ENCODE results near the gene HOXA9. TPM values are rescaled to one million over a fixed set of nuclear protein-coding genes. Genes with fewer than 3 reads are reported as not detected.
A peak's percentile ranks its signal among the peaks of the same experiment; 100 is the strongest.

Gene HOXA9
- total and polyA plus RNA-seq, 2 experiments from 2014 or later, result 3.6 to 4.4 TPM

GRCh38 chr7:27166531-27167505 is 1.5 kb upstream of the HOXA9 start:
- H3K79me2 ChIP-seq, result peaks cover 94% of the 10 kb centered on the region
- DNase-seq (ENCODE audit: low spot score), result no peak

GRCh38 chr7:27165996-27166530 is 726 bp upstream of the HOXA9 start:
- no peaks in the 10 kb centered on the region for H3K9me3 ChIP-seq (ENCODE audit: low read depth)
- H3K4me2 ChIP-seq, result peak overlapping the region; percentile 96
- no peak for DNase-seq (ENCODE audit: low spot score)
- H3K4me3 ChIP-seq, result peak overlapping the region; percentile 29
- TF ChIP-seq EZH2 (IDR thresholded peaks at IDR 0.05; ENCODE audit: borderline replicate concordance) (peak; percentile 81), CTCF (IDR thresholded peaks at IDR 0.05; ENCODE audit: poor library complexity) (no peak)
- WGBS (ENCODE audit: low lambda C conversion rate, missing lambda C conversion rate), result 10% methylated on average over 46 of the region's 46 CpGs
- H3K9me2 ChIP-seq (replicated peaks; ENCODE audit: insufficient read depth), result no peaks in the 10 kb centered on the region
- H3K27ac ChIP-seq, result peak overlapping the region; percentile 96
- H3K4me1 ChIP-seq (ENCODE audit: insufficient read depth), result peaks cover 22% of the 10 kb centered on the region
- H3K36me3 ChIP-seq (replicated peaks; ENCODE audit: insufficient read depth, low read depth), result no peaks in the 10 kb centered on the region
- peaks cover 98% of the 10 kb centered on the region for H3K27me3 ChIP-seq
- H4K20me1 ChIP-seq (ENCODE audit: insufficient read depth, poor library complexity, severe bottlenecking), result peaks cover 9% of the 10 kb centered on the region
- peaks cover 87% of the 10 kb centered on the region for H3K79me2 ChIP-seq
- peak overlapping the region; percentile 14 for H2AFZ ChIP-seq

More at GRCh38 chr7:27166531-27167505, 1.5 kb upstream of the HOXA9 start:
- TF ChIP-seq EZH2phosphoT487 (IDR thresholded peaks at IDR 0.05; ENCODE audit: low read depth, severe bottlenecking, unreplicated experiment) (no peak), EZH2 (IDR thresholded peaks at IDR 0.05; ENCODE audit: borderline replicate concordance) (peak; percentile 49)
- Histone ChIP-seq H2AFZ (no peak overlapping the region), H3K9me3 (ENCODE audit: low read depth) (no peaks in the 10 kb centered on the region), H4K20me1 (ENCODE audit: insufficient read depth, poor library complexity, severe bottlenecking) (peaks cover 16% of the 10 kb centered on the region), H3K27me3 (peaks cover 100% of the 10 kb centered on the region), H3K36me3 (replicated peaks; ENCODE audit: insufficient read depth, low read depth) (no peaks in the 10 kb centered on the region), H3K4me2 (peak overlapping the region; percentile 96), H3K9me2 (replicated peaks; ENCODE audit: insufficient read depth) (no peaks in the 10 kb centered on the region), H3K27ac (peak overlapping the region; percentile 96), H3K4me1 (ENCODE audit: insufficient read depth) (peaks cover 17% of the 10 kb centered on the region), H3K4me3 (peak overlapping the region; percentile 29)
- 14% methylated on average over 50 of the region's 50 CpGs for WGBS (ENCODE audit: low lambda C conversion rate, missing lambda C conversion rate)

- Histone ChIP-seq H3K27ac (peak overlapping the region; percentile 96), H3K9me3 (ENCODE audit: low read depth) (no peaks in the 10 kb centered on the region), H3K4me1 (ENCODE audit: insufficient read depth) (peaks cover 29% of the 10 kb centered on the region), H4K20me1 (ENCODE audit: insufficient read depth, poor library complexity, severe bottlenecking) (no peaks in the 10 kb centered on the region), H3K9me2 (replicated peaks; ENCODE audit: insufficient read depth) (no peaks in the 10 kb centered on the region), H3K4me3 (peak overlapping the region; percentile 12), H3K27me3 (peaks cover 92% of the 10 kb centered on the region), H3K79me2 (peaks cover 72% of the 10 kb centered on the region), H3K4me2 (peak overlapping the region; percentile 96), H2AFZ (no peak overlapping the region), H3K36me3 (replicated peaks; ENCODE audit: insufficient read depth, low read depth) (no peaks in the 10 kb centered on the region)
- TF ChIP-seq EZH2phosphoT487 (IDR thresholded peaks at IDR 0.05; ENCODE audit: low read depth, severe bottlenecking, unreplicated experiment), result peak; percentile 26
- peak; percentile 8 for TF ChIP-seq CTCF (IDR thresholded peaks at IDR 0.05; ENCODE audit: poor library complexity)
- peak; percentile 91 for TF ChIP-seq EZH2 (IDR thresholded peaks at IDR 0.05; ENCODE audit: borderline replicate concordance)
- no peak for DNase-seq (ENCODE audit: low spot score)
- WGBS (ENCODE audit: low lambda C conversion rate, missing lambda C conversion rate), result 23% methylated on average over 37 of the region's 47 CpGs
These were observed 809 bp downstream of the HOXA9 start for GRCh38 chr7:27164367-27165088.

All from hepatocyte (in vitro differentiated cells).